ENCODE data around the gene LYPD8. TPM values are rescaled to one million over a fixed set of nuclear protein-coding genes. Genes with fewer than 3 reads are reported as not detected.

LYPD8 gene
- total and polyA plus RNA-seq, 2 donors (not counting 1 experiment from before 2014, with no cell fraction given): 0.17 TPM; not detected in 1

DNA sequence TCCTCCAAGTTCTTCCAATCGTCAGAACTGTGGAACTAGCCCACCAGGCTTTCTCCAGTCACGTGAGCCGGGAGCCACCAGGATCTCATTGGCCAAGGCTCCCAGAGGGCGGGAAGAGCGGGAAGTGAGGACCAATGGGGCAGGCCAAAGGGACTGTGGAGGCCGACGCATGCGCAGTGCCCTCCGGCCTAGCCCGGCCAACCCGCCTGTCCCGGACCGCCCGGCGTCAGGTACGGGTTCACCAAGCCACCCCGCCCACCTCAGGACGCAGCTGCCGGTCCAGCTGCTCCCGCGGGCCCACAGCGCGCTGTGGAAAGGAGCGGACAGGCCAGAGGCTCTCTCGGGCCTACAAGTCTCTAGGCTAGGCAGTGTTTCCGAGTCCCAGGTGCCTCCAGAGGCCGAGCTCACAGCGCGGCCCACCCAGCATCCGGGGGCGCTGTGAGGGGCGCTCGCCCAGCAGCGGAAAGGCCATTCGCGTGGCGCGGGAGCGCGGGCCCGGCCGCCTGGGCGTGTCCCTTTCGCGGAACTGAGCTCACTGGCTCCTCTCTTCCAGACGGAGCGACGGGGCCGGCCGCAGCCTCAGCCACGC lies 63.9 kb downstream of the LYPD8 start:
- no peaks in the 10 kb centered on the region for H4K20me1 ChIP-seq (ENCODE audit: control insufficient read depth, extremely low read depth, insufficient read depth, low read length)
- no peak for DNase-seq (ENCODE audit: low read depth in 2 of 2)
- H3K27ac ChIP-seq (ENCODE audit: insufficient read depth, low read length): no peak overlapping the region
- no peak overlapping the region for H3K9ac ChIP-seq (ENCODE audit: insufficient read depth, low read length)
- H3K79me2 ChIP-seq (ENCODE audit: control insufficient read depth, insufficient read depth, low read length): no peaks in the 10 kb centered on the region
- H3K9me3 ChIP-seq (ENCODE audit: control insufficient read depth, insufficient read depth, low read depth, low read length): no peaks in the 10 kb centered on the region
- H3K36me3 ChIP-seq (ENCODE audit: control insufficient read depth, insufficient read depth, low read length): no peaks in the 10 kb centered on the region
- H3K4me2 ChIP-seq (ENCODE audit: extremely low read depth, insufficient read depth, low read length): no peak overlapping the region
- no peak overlapping the region for H2AFZ ChIP-seq (ENCODE audit: low read length)
- no peaks in the 10 kb centered on the region for H3K4me1 ChIP-seq (ENCODE audit: control insufficient read depth, extremely low read depth, insufficient read depth, low read length)
- no peaks in the 10 kb centered on the region for H3K27me3 ChIP-seq (ENCODE audit: control insufficient read depth, insufficient read depth, low read length)
- TF ChIP-seq, protein P1, sequence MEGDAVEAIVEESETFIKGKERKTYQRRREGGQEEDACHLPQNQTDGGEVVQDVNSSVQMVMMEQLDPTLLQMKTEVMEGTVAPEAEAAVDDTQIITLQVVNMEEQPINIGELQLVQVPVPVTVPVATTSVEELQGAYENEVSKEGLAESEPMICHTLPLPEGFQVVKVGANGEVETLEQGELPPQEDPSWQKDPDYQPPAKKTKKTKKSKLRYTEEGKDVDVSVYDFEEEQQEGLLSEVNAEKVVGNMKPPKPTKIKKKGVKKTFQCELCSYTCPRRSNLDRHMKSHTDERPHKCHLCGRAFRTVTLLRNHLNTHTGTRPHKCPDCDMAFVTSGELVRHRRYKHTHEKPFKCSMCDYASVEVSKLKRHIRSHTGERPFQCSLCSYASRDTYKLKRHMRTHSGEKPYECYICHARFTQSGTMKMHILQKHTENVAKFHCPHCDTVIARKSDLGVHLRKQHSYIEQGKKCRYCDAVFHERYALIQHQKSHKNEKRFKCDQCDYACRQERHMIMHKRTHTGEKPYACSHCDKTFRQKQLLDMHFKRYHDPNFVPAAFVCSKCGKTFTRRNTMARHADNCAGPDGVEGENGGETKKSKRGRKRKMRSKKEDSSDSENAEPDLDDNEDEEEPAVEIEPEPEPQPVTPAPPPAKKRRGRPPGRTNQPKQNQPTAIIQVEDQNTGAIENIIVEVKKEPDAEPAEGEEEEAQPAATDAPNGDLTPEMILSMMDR (conservative IDR thresholded peaks at IDR 0.05 in 1 of 2, IDR thresholded peaks at IDR 0.05 in 1 of 2; ENCODE audit: low read depth in 1 of 2, low read length in 2 of 2): no peak
- no peak for TF ChIP-seq EZH2 (IDR thresholded peaks at IDR 0.05; ENCODE audit: low read length, missing control alignments)
- no peak overlapping the region for H3K4me3 ChIP-seq (replicated peaks in 1 of 4; ENCODE audit: control extremely low read depth in 1 of 4, insufficient read depth in 1 of 4, low read depth in 3 of 4, low read length in 4 of 4)

Other genes with a start within 250 kb of the LYPD8 start
- not detected in 2 replicates for gene OR2G6, start 247.7 kb downstream of the LYPD8 start, total RNA-seq
- gene OR2G6, start 247.7 kb downstream of the LYPD8 start, polyA plus RNA-seq: not detected in 2 replicates
- gene OR2T29, start 193.0 kb downstream of the LYPD8 start, total RNA-seq: not detected in 2 replicates
- gene OR2T29, start 193.0 kb downstream of the LYPD8 start, polyA plus RNA-seq: not detected in 2 replicates
- gene OR2T34, start 181.0 kb downstream of the LYPD8 start, total RNA-seq: not detected in 2 replicates
- gene OR2T34, start 181.0 kb downstream of the LYPD8 start, polyA plus RNA-seq: not detected in 2 replicates
- gene OR2T10, start 158.1 kb downstream of the LYPD8 start, total RNA-seq: not detected in 2 replicates
- not detected in 2 replicates for gene OR2T10, start 158.1 kb downstream of the LYPD8 start, polyA plus RNA-seq
- gene OR2T11, start 120.7 kb downstream of the LYPD8 start, total RNA-seq: not detected in 2 replicates
- not detected in 2 replicates for gene OR2T11, start 120.7 kb downstream of the LYPD8 start, polyA plus RNA-seq
- not detected in 2 replicates for gene OR2T35, start 110.5 kb downstream of the LYPD8 start, total RNA-seq
- gene OR2T35, start 110.5 kb downstream of the LYPD8 start, polyA plus RNA-seq: 0.03 TPM in 1 of 2 replicates, not detected in the other
- gene OR2T27, start 100.2 kb downstream of the LYPD8 start, total RNA-seq: not detected in 2 replicates
- gene OR2T27, start 100.2 kb downstream of the LYPD8 start, polyA plus RNA-seq: not detected in 2 replicates
- gene OR14I1, start 53.0 kb downstream of the LYPD8 start, total RNA-seq: not detected in 2 replicates
- not detected in 2 replicates for gene OR14I1, start 53.0 kb downstream of the LYPD8 start, polyA plus RNA-seq
- 19.8 and 20.3 TPM in 2 replicates for gene SH3BP5L, start 70.2 kb upstream of the LYPD8 start, total RNA-seq
- gene SH3BP5L, start 70.2 kb upstream of the LYPD8 start, polyA plus RNA-seq: 17.5 and 17.9 TPM in 2 replicates
- 11.6 and 15.5 TPM in 2 replicates for gene ZNF672, start 82.5 kb upstream of the LYPD8 start, total RNA-seq
- gene ZNF672, start 82.5 kb upstream of the LYPD8 start, polyA plus RNA-seq: 10.3 and 13.8 TPM in 2 replicates
- gene ZNF692, start 103.3 kb upstream of the LYPD8 start, total RNA-seq: 16.2 and 16.7 TPM in 2 replicates
- gene ZNF692, start 103.3 kb upstream of the LYPD8 start, polyA plus RNA-seq: 7.6 and 9.3 TPM in 2 replicates
- 7.1 and 8.2 TPM in 2 replicates for gene PGBD2, start 150.5 kb upstream of the LYPD8 start, total RNA-seq
- 3.9 and 4.0 TPM in 2 replicates for gene PGBD2, start 150.5 kb upstream of the LYPD8 start, polyA plus RNA-seq

Data from fibroblast of lung (primary cell).